Measurements from ENCODE around the gene SNRNP27. TPM values are rescaled to one million over a fixed set of nuclear protein-coding genes. Genes with fewer than 3 reads are reported as not detected.
A peak's percentile ranks its signal among the peaks of the same experiment; 100 is the strongest.

SNRNP27 gene
- total and polyA plus RNA-seq, 9 of the 15 experiments (the other 6 are each of a cell fraction or from before 2014, with no cell fraction given), result 29.2 to 102 (median 65.7) TPM

GRCh38 chr2:69914164-69914949 is 20.6 kb downstream of the SNRNP27 start (continued):
- TF ChIP-seq BACH1 (tag; IDR thresholded peaks at IDR 0.05), result peak; percentile 76; the same call in 1 of the 2 replicates
- TF ChIP-seq RBM14 (IDR thresholded peaks at IDR 0.05; ENCODE audit: borderline replicate concordance, insufficient read depth, low read depth, low read length), result 0 out of 2 replicates have a peak, but pooled peaks have one; percentile 74
- TF ChIP-seq MCM7 (IDR thresholded peaks at IDR 0.05), result no peak
- TF ChIP-seq RBM22 (IDR thresholded peaks at IDR 0.05; ENCODE audit: low read depth, low read length, poor library complexity, severe bottlenecking), result peak; percentile 90
- TF ChIP-seq ZNF217 (CRISPR knock-in tag; IDR thresholded peaks at IDR 0.05), result no peak
- peak; percentile 5 for TF ChIP-seq ZNF146 (CRISPR knock-in tag; IDR thresholded peaks at IDR 0.05; ENCODE audit: unreplicated experiment)
- no peak for TF ChIP-seq DIDO1 (tag; IDR thresholded peaks at IDR 0.05; ENCODE audit: low read depth)
- TF ChIP-seq E2F8 (IDR thresholded peaks at IDR 0.05; ENCODE audit: low read depth, partially characterized antibody), result peak; percentile 68
- peak; percentile 69; the same call in 1 of the 2 replicates for TF ChIP-seq BRD4 (IDR thresholded peaks at IDR 0.05)
- TF ChIP-seq, protein P1, sequence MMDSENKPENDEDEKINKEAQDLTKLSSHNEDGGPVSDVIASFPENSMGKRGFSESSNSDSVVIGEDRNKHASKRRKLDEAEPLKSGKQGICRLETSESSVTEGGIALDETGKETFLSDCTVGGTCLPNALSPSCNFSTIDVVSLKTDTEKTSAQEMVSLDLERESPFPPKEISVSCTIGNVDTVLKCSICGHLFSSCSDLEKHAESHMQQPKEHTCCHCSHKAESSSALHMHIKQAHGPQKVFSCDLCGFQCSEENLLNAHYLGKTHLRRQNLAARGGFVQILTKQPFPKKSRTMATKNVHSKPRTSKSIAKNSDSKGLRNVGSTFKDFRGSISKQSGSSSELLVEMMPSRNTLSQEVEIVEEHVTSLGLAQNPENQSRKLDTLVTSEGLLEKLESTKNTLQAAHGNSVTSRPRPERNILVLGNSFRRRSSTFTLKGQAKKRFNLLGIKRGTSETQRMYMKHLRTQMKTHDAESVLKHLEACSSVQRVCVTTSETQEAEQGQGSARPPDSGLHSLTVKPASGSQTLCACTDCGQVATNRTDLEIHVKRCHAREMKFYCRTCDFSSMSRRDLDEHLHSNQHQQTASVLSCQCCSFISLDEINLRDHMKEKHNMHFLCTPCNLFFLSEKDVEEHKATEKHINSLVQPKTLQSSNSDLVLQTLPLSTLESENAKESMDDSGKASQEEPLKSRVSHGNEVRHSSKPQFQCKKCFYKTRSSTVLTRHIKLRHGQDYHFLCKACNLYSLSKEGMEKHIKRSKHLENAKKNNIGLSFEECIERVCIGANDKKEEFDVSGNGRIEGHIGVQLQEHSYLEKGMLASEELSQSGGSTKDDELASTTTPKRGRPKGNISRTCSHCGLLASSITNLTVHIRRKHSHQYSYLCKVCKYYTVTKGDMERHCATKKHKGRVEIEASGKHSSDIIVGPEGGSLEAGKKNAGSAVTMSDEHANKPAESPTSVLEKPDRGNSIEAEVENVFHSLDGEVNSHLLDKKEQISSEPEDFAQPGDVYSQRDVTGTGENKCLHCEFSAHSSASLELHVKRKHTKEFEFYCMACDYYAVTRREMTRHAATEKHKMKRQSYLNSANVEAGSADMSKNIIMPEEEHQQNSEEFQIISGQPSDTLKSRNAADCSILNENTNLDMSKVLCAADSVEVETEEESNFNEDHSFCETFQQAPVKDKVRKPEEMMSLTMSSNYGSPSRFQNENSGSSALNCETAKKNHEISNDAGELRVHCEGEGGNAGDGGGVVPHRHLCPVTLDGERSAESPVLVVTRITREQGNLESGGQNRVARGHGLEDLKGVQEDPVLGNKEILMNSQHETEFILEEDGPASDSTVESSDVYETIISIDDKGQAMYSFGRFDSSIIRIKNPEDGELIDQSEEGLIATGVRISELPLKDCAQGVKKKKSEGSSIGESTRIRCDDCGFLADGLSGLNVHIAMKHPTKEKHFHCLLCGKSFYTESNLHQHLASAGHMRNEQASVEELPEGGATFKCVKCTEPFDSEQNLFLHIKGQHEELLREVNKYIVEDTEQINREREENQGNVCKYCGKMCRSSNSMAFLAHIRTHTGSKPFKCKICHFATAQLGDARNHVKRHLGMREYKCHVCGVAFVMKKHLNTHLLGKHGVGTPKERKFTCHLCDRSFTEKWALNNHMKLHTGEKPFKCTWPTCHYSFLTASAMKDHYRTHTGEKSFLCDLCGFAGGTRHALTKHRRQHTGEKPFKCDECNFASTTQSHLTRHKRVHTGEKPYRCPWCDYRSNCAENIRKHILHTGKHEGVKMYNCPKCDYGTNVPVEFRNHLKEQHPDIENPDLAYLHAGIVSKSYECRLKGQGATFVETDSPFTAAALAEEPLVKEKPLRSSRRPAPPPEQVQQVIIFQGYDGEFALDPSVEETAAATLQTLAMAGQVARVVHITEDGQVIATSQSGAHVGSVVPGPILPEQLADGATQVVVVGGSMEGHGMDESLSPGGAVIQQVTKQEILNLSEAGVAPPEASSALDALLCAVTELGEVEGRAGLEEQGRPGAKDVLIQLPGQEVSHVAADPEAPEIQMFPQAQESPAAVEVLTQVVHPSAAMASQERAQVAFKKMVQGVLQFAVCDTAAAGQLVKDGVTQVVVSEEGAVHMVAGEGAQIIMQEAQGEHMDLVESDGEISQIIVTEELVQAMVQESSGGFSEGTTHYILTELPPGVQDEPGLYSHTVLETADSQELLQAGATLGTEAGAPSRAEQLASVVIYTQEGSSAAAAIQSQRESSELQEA (IDR thresholded peaks at IDR 0.05; ENCODE audit: low read depth), result no peak
- peak; percentile 27; the same call in 1 of the 2 replicates for TF ChIP-seq DPF2 (IDR thresholded peaks at IDR 0.05)
- TF ChIP-seq CBFA2T3 (IDR thresholded peaks at IDR 0.05), result no peak; the same call in 1 of the 2 replicates
- TF ChIP-seq CHD4 (IDR thresholded peaks at IDR 0.05; ENCODE audit: insufficient read depth, insufficient replicate concordance, low read depth, low read length, poor library complexity, severe bottlenecking), result no peak
- TF ChIP-seq ZNF431 (CRISPR knock-in tag; IDR thresholded peaks at IDR 0.05), result no peak
- no peak for TF ChIP-seq ZNF785 (CRISPR knock-in tag; IDR thresholded peaks at IDR 0.05)
